ENCODE data around the gene MPV17.
"Not testable (repeated sequence)": the region's sequence is repeated elsewhere in the genome, so short reads cannot be mapped to it uniquely, and the experiment has no call there.

MPV17 gene

DNA sequence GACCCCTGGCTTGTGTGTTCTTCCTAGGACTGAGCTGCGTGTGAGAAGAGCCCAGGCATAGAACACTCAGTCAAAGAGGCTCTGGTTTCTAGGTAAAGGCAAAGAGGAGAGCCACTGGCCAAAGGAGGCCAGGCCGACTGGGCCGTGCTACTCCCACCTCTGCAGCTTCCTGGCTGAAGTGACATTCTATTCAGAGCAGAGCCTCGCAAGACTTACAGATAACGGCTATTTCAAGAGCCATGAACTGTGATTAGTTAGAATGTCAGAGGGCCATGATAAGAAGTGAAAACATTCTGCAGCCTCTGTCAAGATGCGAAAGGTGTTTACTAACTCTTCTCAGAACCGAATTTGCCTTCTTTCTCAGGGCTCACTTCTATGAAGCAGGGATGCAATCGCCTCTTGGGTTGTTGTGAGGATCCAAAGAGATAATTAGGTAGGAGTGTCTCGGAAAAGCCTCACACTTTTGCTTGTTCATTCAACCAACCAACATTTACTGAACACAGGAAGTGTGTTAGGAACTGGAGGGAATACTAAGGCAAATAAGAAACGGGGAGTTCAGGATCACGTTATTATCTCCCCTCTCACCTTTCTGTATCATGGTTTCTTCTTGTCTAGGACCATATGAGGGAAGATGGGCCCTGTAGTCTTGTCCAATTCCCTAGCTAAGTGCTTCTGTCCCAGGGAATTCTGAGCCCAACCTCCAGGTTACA is 51.1 kb downstream of the MPV17 start:
- no peak overlapping the region for H3K4me3 ChIP-seq (ENCODE audit: low read depth, low read length)
- TF ChIP-seq, protein P1, sequence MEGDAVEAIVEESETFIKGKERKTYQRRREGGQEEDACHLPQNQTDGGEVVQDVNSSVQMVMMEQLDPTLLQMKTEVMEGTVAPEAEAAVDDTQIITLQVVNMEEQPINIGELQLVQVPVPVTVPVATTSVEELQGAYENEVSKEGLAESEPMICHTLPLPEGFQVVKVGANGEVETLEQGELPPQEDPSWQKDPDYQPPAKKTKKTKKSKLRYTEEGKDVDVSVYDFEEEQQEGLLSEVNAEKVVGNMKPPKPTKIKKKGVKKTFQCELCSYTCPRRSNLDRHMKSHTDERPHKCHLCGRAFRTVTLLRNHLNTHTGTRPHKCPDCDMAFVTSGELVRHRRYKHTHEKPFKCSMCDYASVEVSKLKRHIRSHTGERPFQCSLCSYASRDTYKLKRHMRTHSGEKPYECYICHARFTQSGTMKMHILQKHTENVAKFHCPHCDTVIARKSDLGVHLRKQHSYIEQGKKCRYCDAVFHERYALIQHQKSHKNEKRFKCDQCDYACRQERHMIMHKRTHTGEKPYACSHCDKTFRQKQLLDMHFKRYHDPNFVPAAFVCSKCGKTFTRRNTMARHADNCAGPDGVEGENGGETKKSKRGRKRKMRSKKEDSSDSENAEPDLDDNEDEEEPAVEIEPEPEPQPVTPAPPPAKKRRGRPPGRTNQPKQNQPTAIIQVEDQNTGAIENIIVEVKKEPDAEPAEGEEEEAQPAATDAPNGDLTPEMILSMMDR (IDR thresholded peaks at IDR 0.05; ENCODE audit: borderline replicate concordance, insufficient read depth, low read depth, low read length): no peak

DNA sequence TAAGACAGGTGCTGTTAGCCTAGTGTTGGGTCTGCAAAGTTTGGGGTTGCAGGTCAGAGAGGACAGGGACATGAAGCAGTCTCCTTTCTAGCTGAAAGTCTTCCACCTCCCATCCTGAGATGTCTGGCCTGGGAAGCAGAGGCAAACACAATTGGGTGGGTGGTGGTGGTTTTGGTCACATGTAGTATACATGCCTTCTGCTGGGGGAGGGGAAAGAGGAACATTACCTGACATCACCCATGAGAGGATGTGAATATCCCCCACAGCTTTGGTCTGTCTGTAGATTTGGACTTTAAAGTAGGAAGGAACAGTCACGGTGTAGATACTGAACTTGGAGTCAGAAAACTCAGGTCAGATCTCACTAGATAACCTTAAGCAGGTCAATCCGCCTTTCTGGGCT is 52.2 kb downstream of the MPV17 start:
- H3K4me3 ChIP-seq (ENCODE audit: low read depth, low read length): no peak overlapping the region
- TF ChIP-seq, protein P1 (IDR thresholded peaks at IDR 0.05; ENCODE audit: borderline replicate concordance, insufficient read depth, low read depth, low read length): no peak

DNA sequence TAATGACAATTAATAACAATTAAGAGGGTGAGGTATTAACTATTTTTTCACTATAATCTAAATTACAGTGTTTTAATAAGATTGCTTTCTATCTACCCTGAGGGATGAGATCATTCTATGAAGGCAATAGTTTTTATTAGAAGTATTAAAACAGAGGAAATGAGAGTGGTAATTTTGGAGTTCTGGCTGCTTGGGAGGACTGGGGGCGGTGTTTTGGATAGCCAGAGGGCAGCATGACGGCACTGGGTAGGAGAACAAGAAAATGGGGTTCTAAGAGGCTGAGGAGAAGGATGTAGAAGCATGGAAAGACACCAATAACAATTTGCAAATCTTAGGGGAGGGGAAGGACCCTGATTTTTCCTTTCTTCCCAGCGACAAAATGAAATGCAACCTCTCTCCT is 52.8 kb downstream of the MPV17 start:
- no peak overlapping the region for H3K4me3 ChIP-seq (ENCODE audit: low read depth, low read length)
- TF ChIP-seq, protein P1 (IDR thresholded peaks at IDR 0.05; ENCODE audit: borderline replicate concordance, insufficient read depth, low read depth, low read length): no peak

DNA sequence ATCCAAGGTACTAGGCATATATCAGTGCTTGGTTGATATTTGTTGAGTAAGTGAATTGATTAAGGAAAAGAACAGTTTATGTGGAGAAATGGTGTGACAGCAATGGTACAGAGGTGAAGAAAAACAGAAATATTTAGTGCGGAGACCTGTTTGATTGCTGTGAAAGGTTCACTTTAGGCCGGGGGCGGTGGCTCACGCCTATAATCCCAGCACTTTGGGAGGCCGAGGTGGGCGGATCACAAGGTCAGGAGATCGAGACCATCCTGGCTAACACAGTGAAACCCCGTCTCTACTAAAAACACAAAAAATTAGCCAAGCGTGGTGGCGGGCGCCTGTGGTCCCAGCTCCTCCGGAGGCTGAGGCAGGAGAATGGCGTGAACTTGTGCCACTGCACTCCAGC is 54.6 kb downstream of the MPV17 start:
- not testable (repeated sequence) for H3K4me3 ChIP-seq (ENCODE audit: low read depth, low read length)

DNA sequence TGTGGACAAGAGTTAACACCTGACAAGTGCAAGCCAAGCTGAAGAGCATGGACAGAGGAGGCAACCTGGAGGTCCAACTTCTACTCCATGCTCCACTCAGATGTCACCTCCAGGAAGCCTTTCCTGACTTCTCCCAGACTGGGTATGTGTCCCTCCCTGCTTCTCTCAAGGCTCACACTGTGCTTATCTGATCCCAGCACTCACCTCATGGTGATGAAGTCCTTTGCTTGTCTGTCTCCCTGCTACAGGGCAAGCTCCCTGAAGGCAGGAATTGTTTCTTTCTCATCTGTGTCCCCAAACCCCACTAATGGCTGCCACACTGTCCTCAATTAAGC is 57.4 kb downstream of the MPV17 start:
- H3K4me3 ChIP-seq (ENCODE audit: low read depth, low read length): no peak overlapping the region

DNA sequence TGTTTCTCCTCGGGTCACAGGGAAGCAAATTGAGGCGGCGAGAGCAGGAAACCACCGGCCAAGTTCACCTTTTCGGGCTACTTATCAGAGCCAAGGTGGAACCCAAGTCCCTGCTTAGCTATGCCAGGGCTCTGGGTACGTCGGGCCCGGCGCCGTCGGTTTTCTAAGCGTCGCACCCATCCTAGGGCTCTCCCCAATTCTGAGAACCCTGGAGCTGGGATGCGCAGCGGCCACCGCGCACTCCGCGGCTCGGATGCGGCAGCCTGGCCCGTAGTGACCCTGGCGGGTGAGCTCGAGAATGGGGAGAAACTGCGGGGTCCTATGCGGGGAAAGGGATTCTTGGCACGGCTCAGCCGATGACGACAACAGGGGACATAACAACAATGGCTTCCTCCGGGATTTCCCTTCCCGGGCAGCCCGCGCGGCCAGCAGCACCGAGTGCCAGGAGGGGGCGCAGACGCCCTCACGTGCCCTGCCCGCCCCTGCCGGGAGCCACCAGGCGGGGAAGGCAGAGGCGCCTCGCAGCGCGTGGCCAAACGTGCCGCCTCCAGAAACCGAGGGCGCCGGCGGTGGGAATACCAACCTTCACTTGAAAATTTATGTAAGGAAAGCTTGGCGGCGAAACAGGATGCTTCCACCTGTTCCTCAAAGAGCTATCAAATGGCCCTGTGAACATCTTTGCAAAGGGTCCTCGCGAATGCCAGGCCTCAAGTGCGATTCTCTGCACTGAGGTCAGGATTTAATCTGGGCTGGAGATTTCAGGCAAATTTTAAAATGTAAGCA is 58.0 kb downstream of the MPV17 start:
- TF ChIP-seq, protein P1 (IDR thresholded peaks at IDR 0.05; ENCODE audit: borderline replicate concordance, insufficient read depth, low read depth, low read length): peak; percentile 79
- peak overlapping the region; percentile 43 for H3K4me3 ChIP-seq (ENCODE audit: low read depth, low read length)

More for the DNA sequence above, 57.4 kb downstream of the MPV17 start:
- TF ChIP-seq, protein P1 (IDR thresholded peaks at IDR 0.05; ENCODE audit: borderline replicate concordance, insufficient read depth, low read depth, low read length): no peak

DNA sequence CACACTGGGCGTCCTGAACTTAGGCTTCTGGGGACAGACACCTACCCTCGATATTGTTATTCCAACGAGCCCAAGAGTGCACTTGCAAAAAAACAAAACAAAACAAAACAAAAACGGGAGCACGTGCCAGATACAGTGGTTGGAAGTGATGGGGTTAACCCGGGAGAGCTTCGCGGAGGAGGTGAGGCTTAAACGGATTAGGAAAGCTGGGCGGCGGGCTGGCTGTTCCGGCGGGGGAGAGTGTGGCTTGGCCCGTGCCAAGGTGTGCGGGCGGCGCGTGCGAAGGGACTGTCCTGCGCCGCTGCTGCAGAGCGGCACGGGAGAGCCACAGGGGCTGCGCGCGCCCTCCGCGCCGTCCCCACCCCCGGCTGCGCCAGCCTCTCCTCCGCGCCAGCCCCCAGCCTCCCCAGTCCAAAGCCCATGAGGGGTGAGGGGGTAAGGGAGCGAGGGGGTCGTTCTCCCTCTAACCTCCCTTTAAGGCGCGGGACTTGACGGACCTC is 58.6 kb downstream of the MPV17 start:
- TF ChIP-seq, protein P1 (IDR thresholded peaks at IDR 0.05; ENCODE audit: borderline replicate concordance, insufficient read depth, low read depth, low read length): no peak
- peak overlapping the region; percentile 43 for H3K4me3 ChIP-seq (ENCODE audit: low read depth, low read length)

Data from GM12875 (cell line).